Body of pancreas (tissue), 4 donors: ENCODE results near the gene ACER3. TPM values are rescaled to one million over a fixed set of nuclear protein-coding genes. Genes with fewer than 3 reads are reported as not detected.

Experiments
- ATAC-seq: fragments of 150-250 bp; one replicate; pipeline ENCODE4 v1.9.1; 2016
- DNase-seq, 4 donors: peaks; one replicate each; pipeline ENCODE4 v3.0.0-alpha.2; 2019
- H3K27ac ChIP-seq, 4 donors: fragments of 200-600 bp; sonication (generic); 1 replicate in 3 of 4; 2 replicates in 1 of 4; pipeline versions ENCODE4 v1.5.1 to v1.6.1; 2016 to 2019; ENCODE audit warnings: mild to moderate bottlenecking in 1 of 4, mixed read lengths in 1 of 4, moderate library complexity in 1 of 4
- H3K27me3 ChIP-seq, 2 donors: fragments of 200-600 bp; sonication (generic); one replicate each; pipeline ENCODE4 v1.6.0; 2016; ENCODE audit warnings: mild to moderate bottlenecking in 1 of 2
- H3K36me3 ChIP-seq, 2 donors: fragments of 200-600 bp; sonication (generic); replicated peaks in 1 of 2; 2 replicates each; pipeline ENCODE4 v1.5.1; 2016; ENCODE audit warnings: low read depth in 2 of 2; ENCODE audit not compliant: insufficient read depth in 1 of 2
- H3K4me1 ChIP-seq: fragments of 200-600 bp; sonication (generic); one replicate; pipeline ENCODE4 v1.6.0; 2016
- H3K4me3 ChIP-seq, 2 donors: fragments of 200-600 bp; sonication (generic); 1 replicate in 1 of 2; 2 replicates in 1 of 2; pipeline ENCODE4 v1.5.1; 2016 to 2019
- H3K9me3 ChIP-seq, 3 donors: fragments of 200-600 bp; sonication (generic); 1 replicate in 2 of 3; 2 replicates in 1 of 3; pipeline ENCODE4 v1.5.1; 2016
- POLR2A ChIP-seq, 3 donors: fragments of 450-650 bp; IDR thresholded peaks; one replicate each; pipeline ENCODE4 v1.6.1; 2016; ENCODE audit warnings: antibody characterized with exemption in 3 of 3, mild to moderate bottlenecking in 2 of 3
- WGBS, 2 donors: methylation state at CpG; one replicate each; pipeline ENCODE4 v1.1.5; 2017; 5-methylcytosine and 5-hydroxymethylcytosine counted together
- intact Hi-C: fragments of 100-400 bp; cut with DNase I; formaldehyde crosslinking; loops from one replicate; pipeline ENCODE4 v1.15.1; 2023
- total RNA-seq, 2 donors: library from RNA; depleted of rRNA; stranded (reverse); fragments of >200 nt; gene quantifications; one replicate each; pipeline ENCODE4 v1.1.0, GENCODE V29; 2016
- TF ChIP-seq, protein P1 (sequence below), 7 experiments: fragments of 450-650 bp in 4 of 7; fragments of 200-600 bp in 3 of 7; sonication (generic) in 3 of 7; IDR thresholded peaks; one replicate each; pipeline ENCODE4 v1.5.1; 2016 to 2019; ENCODE audit warnings: antibody characterized with exemption in 7 of 7

The ACER3 gene
- total RNA-seq, 2 donors from 2014 or later = 4.6 to 5.2 TPM

DNA sequence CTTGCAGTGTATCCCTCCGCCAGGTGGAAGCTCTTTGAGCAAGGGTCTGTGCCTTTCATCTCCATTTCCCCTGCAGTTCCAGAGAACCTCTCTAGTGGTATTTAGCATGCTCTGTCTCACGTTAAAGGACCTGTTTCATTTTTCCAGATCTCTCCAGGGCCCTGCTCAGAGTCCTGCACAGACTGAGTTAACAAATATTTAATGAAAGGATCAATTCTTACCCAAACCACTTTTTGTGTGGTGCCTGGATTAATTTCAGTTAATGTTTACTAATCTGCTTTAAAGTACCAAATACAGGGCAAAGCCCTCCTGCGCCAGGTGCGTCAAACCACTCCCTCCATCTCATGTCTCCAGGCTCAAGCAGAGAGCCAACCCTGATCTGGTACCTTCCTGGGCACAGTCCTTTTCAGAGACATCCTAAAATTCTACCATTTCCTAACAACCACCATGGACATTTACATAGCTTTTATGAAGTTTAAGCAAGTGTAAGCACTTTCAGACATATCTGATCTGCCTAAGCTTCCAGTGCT lies 18.7 kb upstream of the ACER3 start:
- intact Hi-C loops = no loop called here
- ATAC-seq (no peak), DNase-seq (no peak)
- Histone ChIP-seq H3K27ac (no peak overlapping the region), H3K4me3 (no peak overlapping the region), H3K36me3 (no peaks in the 10 kb centered on the region), H3K27me3 (no peaks in the 10 kb centered on the region), H3K4me1 (peaks cover 16% of the 10 kb centered on the region), H3K9me3 (no peaks in the 10 kb centered on the region)
- TF ChIP-seq, protein P1, sequence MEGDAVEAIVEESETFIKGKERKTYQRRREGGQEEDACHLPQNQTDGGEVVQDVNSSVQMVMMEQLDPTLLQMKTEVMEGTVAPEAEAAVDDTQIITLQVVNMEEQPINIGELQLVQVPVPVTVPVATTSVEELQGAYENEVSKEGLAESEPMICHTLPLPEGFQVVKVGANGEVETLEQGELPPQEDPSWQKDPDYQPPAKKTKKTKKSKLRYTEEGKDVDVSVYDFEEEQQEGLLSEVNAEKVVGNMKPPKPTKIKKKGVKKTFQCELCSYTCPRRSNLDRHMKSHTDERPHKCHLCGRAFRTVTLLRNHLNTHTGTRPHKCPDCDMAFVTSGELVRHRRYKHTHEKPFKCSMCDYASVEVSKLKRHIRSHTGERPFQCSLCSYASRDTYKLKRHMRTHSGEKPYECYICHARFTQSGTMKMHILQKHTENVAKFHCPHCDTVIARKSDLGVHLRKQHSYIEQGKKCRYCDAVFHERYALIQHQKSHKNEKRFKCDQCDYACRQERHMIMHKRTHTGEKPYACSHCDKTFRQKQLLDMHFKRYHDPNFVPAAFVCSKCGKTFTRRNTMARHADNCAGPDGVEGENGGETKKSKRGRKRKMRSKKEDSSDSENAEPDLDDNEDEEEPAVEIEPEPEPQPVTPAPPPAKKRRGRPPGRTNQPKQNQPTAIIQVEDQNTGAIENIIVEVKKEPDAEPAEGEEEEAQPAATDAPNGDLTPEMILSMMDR (IDR thresholded peaks at IDR 0.05) = no peak
- no peak for TF ChIP-seq POLR2A (IDR thresholded peaks at IDR 0.05)
- WGBS, 2 donors = 78 to 83% methylated on average over 4 of the region's 4 CpGs

DNA sequence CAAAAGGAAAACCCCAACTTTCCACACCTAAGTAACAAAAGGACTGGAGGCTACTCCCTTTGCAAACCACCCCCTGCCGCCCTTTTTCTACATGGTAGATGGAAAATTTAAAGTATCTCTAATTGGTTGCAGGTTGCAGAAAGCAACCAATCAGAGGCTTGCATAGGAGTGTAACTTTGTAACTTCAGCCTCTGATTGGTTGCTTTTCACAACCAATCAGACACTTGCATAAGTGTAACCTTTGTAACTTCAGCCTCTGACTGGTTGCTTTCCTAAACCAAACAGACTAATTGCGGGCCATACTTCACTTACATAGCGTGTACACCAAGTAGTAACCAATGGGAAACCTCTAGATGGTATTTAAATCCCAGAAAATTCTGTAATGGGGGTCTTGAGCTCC lies 16.8 kb upstream of the ACER3 start:
- no peak for ATAC-seq
- Histone ChIP-seq H3K27me3 (no peaks in the 10 kb centered on the region), H3K4me1 (no peaks in the 10 kb centered on the region), H3K27ac (no peak overlapping the region), H3K4me3 (no peak overlapping the region), H3K9me3 (no peaks in the 10 kb centered on the region), H3K36me3 (no peaks in the 10 kb centered on the region)
- WGBS, 2 donors = 95 to 97% methylated on average over 3 of the region's 3 CpGs
- intact Hi-C loops = no loop called here
- no peak for DNase-seq
- no peak for TF ChIP-seq POLR2A (IDR thresholded peaks at IDR 0.05)
- TF ChIP-seq, protein P1 (IDR thresholded peaks at IDR 0.05) = no peak

DNA sequence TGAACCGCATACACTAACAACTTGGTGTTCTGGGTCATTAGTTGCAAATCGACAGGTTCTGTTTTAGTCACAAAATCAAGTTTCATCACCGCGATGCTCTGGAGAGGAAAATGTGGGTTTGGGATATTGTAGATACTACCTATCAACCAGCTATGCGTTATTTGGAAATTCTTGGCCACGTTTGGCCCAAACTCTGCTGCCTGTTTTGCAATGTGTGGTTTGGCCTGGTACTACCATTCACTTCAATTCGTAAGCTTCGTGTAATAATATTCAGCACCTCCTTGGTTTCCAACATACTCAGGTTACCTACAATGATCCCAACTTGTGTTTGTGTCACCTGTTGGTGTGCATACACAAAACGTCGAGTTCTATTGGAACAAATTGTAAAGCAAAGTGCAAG lies 16.2 kb upstream of the ACER3 start:
- no peak for TF ChIP-seq POLR2A (IDR thresholded peaks at IDR 0.05)
- TF ChIP-seq, protein P1 (IDR thresholded peaks at IDR 0.05) = no peak
- WGBS, 2 donors = 75 to 83% methylated on average over 10 of the region's 10 CpGs
- Histone ChIP-seq H3K27ac (no peak overlapping the region), H3K36me3 (no peaks in the 10 kb centered on the region), H3K27me3 (no peaks in the 10 kb centered on the region), H3K4me3 (no peak overlapping the region), H3K4me1 (no peaks in the 10 kb centered on the region), H3K9me3 (no peaks in the 10 kb centered on the region)
- no peak for ATAC-seq
- intact Hi-C loops = no loop called here
- no peak for DNase-seq

DNA sequence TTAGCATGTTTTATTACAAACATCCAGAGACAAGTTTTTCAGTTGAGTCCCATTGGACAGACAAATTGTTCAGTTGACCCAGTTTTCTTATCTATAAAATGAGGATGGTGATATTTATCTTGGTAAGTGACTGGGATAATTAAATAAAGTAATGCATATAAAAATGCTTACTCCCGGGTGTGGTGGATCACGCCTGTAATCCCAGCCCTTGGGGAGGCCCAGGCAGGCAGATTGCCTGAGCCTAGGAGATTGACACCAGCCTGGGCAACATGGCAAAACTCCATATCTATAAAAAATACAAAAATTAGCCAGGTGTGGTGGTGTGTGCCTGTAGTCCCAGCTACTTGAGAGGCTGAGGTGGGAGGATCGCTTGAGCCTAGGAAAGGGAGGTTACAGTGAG lies 15.6 kb upstream of the ACER3 start:
- intact Hi-C loops = no loop called here
- ATAC-seq (no peak), DNase-seq (no peak)
- Histone ChIP-seq H3K4me3 (no peak overlapping the region), H3K27ac (no peak overlapping the region), H3K4me1 (no peaks in the 10 kb centered on the region), H3K36me3 (no peaks in the 10 kb centered on the region), H3K9me3 (no peaks in the 10 kb centered on the region), H3K27me3 (no peaks in the 10 kb centered on the region)
- TF ChIP-seq, protein P1 (IDR thresholded peaks at IDR 0.05) = no peak
- no peak for TF ChIP-seq POLR2A (IDR thresholded peaks at IDR 0.05)
- 78 to 81% methylated on average over 3 of the region's 3 CpGs for WGBS, 2 donors

DNA sequence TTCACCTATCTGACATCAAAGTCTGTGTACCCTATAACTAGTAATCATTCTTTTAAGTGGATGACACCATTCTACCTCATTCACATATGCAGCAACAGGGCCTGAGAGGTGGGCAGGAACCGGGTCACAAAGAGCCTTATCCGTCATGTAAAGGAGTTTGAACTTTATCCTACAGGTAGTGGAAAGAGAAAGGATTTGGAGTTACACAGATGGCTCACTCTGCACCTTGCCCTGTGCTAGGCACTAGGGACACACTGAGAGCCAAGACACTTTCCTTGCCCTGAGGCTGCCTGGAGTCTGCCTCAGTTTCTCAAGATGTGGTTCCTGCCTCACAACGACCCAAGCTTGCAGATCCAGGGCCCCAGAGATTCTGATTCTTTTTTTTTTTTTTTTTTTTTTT lies 14.3 kb upstream of the ACER3 start:
- intact Hi-C loops = no loop called here
- no peak for DNase-seq
- no peak overlapping the region for H3K4me3 ChIP-seq
- ATAC-seq = no peak
- TF ChIP-seq, protein P1 (IDR thresholded peaks at IDR 0.05) = no peak
- no peak for TF ChIP-seq POLR2A (IDR thresholded peaks at IDR 0.05)
- no peaks in the 10 kb centered on the region for H3K9me3 ChIP-seq
- H3K36me3 ChIP-seq = no peaks in the 10 kb centered on the region
- no peak overlapping the region for H3K27ac ChIP-seq
- 81 to 83% methylated on average over 3 of the region's 3 CpGs for WGBS, 2 donors
- no peaks in the 10 kb centered on the region for H3K27me3 ChIP-seq
- no peaks in the 10 kb centered on the region for H3K4me1 ChIP-seq
